ENCODE data around the gene CASS4. TPM values are rescaled to one million over a fixed set of nuclear protein-coding genes. Genes with fewer than 3 reads are reported as not detected.

The CASS4 gene
- total and polyA plus RNA-seq, 9 of the 15 experiments (the other 6 are each of a cell fraction or from before 2014, with no cell fraction given): 8.1 to 53.8 (median 26.7) TPM

DNA sequence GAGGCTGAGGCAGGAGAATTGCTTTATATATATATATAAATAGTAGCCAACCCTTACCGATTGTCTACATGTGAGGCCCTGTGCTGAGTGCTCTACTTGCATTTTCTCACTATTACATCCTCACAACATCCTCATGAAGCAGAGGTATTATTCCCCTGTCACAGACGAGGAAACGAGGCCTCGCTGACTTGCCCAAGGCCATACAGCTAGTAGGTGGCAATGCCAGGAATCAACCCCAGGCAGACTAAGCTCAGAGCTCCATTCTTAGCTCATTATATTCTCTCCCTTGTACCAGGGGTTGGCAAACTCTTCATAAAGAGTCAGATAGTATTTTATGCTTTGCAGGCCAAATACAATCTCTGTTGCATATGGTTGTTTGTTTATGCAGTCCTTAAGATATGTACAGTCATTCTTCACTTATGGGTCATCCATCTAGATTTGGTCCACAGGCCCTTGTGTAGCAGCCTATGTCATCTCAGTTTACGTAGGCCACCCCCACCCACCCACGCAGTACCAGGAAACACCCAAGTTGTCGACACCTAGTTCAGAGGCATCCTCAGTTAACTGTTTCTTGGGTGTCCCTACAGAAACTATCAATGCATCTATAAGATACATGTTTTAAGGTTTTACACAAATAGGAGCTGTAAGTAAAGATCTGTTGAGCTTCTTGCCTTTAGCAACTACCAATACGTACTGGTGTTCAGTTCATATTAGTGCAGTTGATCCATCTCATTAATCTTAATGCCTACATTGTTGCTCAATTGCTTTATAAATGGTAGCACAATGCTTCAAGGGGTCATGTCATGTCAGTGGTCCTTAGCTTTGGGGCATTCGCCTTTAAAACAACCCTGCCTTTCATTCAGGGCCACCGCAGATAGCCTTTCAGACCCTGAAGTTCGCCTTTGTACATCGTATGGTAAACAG is 3.0 kb downstream of the CASS4 start (continued):
- TF ChIP-seq, protein P1, sequence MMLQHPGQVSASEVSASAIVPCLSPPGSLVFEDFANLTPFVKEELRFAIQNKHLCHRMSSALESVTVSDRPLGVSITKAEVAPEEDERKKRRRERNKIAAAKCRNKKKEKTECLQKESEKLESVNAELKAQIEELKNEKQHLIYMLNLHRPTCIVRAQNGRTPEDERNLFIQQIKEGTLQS (IDR thresholded peaks at IDR 0.05): peak; percentile 59
- TF ChIP-seq, protein P1 (CRISPR knock-in tag; conservative IDR thresholded peaks at IDR 0.05): no peak
- no peak for TF ChIP-seq ATF1 (CRISPR knock-in tag; IDR thresholded peaks at IDR 0.05)
- TF ChIP-seq ATF1 (tag; IDR thresholded peaks at IDR 0.05): peak; percentile 79
- peak; percentile 38; the same call in 1 of the 2 replicates for TF ChIP-seq SOX6 (IDR thresholded peaks at IDR 0.05)
- TF ChIP-seq ATF7 (IDR thresholded peaks at IDR 0.05): 0 out of 2 replicates have a peak, but pooled peaks have one; percentile 73
- peak; percentile 46; the same call in 1 of the 2 replicates for TF ChIP-seq TCF3 (CRISPR knock-in tag; IDR thresholded peaks at IDR 0.05)
- peak; percentile 40; the same call in 1 of the 2 replicates for TF ChIP-seq MIER1 (IDR thresholded peaks at IDR 0.05; ENCODE audit: low read depth)
- TF ChIP-seq ZNF316 (IDR thresholded peaks at IDR 0.05): peak; percentile 64; the same call in 1 of the 2 replicates
- TF ChIP-seq HDAC1 (IDR thresholded peaks at IDR 0.05): peak in 1 of 2 experiments; percentile 67; a peak in 1 of 4 replicates
- peak in 1 of 2 experiments; percentile 24; a peak in 1 of 4 replicates for TF ChIP-seq SIN3A (IDR thresholded peaks at IDR 0.05; ENCODE audit: borderline replicate concordance in 2 of 2, control insufficient read depth in 1 of 2, low read depth in 2 of 2, low read length in 2 of 2)
- TF ChIP-seq SMARCA4 (IDR thresholded peaks at IDR 0.05): peak; percentile 25; the same call in 1 of the 2 replicates
- peak; percentile 30; the same call in 1 of the 2 replicates for TF ChIP-seq CEBPB (tag; IDR thresholded peaks at IDR 0.05)
- no peak for TF ChIP-seq HMG20B (CRISPR knock-in tag; IDR thresholded peaks at IDR 0.05)
- 0 out of 4 replicates have a peak, but pooled peaks of 1 of the 2 experiments have one; percentile 30 for TF ChIP-seq ETV6 (IDR thresholded peaks at IDR 0.05; ENCODE audit: borderline replicate concordance in 1 of 2, low read depth in 2 of 2, low read length in 1 of 2)
- no peak for TF ChIP-seq ETV6 (CRISPR knock-in tag; IDR thresholded peaks at IDR 0.05; ENCODE audit: borderline replicate concordance)
- TF ChIP-seq CREB1 (IDR thresholded peaks at IDR 0.05): peak; percentile 61
- no peak for TF ChIP-seq CREB1 (CRISPR knock-in tag; IDR thresholded peaks at IDR 0.05)
- TF ChIP-seq HDAC2 (IDR thresholded peaks at IDR 0.05): peak; percentile 45; the same call in 1 of the 2 replicates
- no peak for TF ChIP-seq MAZ (CRISPR knock-in tag; conservative IDR thresholded peaks at IDR 0.05 in 1 of 2, IDR thresholded peaks at IDR 0.05 in 1 of 2)
- peak; percentile 79 for TF ChIP-seq MEIS2 (IDR thresholded peaks at IDR 0.05; ENCODE audit: partially characterized antibody)
